A204.1 (cell line): ENCODE measurements around the gene SLC16A14.
"Not testable (repeated sequence)": the region's sequence is repeated elsewhere in the genome, so short reads cannot be mapped to it uniquely, and the experiment has no call there.

Experiments
- FAIRE-seq: peaks from 2 replicates; lab custom pipeline; 2012; peaks lifted over from hg19 to GRCh38; lab: Jason Lieb, UNC

SLC16A14 gene, protein sequence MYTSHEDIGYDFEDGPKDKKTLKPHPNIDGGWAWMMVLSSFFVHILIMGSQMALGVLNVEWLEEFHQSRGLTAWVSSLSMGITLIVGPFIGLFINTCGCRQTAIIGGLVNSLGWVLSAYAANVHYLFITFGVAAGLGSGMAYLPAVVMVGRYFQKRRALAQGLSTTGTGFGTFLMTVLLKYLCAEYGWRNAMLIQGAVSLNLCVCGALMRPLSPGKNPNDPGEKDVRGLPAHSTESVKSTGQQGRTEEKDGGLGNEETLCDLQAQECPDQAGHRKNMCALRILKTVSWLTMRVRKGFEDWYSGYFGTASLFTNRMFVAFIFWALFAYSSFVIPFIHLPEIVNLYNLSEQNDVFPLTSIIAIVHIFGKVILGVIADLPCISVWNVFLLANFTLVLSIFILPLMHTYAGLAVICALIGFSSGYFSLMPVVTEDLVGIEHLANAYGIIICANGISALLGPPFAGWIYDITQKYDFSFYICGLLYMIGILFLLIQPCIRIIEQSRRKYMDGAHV

DNA sequence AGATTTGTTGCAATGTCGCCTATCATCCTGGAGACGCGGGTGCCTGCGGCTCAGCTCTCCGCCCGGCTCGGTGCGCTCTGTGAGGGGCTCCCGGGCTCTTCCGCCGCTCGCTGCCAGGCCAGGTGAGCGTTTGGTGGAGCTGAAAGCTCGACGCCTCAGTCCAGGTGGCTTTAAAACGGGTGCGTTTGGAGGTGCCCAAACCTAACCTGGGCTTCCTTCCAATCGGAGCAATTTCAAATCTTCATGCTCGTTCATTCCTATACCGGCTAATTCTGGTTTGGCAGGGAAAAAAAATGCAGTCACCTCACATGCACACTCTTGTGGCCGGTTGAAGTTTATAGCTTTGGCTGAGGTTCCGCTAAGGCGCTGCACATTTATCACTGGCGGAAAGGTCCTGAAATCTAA is at the start of gene SLC16A14:
SLC16A14 (minus strand) TSS at position 274 of the 405 bp plus-strand sequence. CDS start 9,572 bp downstream, outside the sequence.
- peak; percentile 72 for FAIRE-seq

DNA sequence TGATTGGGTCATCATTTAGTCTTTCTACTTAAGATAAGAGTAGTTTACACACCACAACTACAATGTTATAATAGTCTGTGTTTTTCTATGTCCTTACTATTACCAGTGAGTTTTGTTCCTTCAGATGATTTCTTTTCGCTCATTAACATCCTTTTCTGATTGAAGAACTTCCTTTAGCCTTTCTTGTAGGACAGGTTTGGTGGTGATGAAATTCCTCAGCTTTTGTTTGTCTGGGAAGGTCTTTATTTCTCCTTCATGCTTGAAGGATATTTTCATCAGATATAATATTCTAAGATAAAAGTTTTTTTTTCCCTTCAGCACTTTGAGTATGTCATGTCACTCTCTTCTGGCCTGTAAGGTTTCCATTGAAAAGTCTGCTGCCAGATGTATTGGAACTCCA is 38.0 kb upstream of the SLC16A14 start:
- FAIRE-seq = no peak

DNA sequence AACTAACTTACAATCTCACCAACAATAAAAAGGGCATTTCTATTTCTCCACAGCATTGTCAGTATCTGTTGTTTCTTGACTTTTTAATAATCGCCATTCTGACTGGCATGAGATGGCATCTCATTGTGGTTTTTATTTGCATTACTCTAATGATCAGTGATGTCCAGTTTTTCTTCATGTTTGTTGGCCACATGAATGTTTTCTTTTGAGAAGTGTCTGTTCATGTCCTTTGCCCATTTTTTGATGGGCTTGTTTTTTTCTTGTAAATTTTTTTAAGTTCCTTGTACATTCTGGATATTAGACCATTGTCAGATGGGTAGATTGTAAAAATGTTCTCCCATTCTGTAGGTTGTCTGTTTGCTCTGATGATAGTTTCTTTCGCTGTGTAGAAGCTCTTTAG is 33.2 kb upstream of the SLC16A14 start:
- not testable (repeated sequence) for FAIRE-seq

DNA sequence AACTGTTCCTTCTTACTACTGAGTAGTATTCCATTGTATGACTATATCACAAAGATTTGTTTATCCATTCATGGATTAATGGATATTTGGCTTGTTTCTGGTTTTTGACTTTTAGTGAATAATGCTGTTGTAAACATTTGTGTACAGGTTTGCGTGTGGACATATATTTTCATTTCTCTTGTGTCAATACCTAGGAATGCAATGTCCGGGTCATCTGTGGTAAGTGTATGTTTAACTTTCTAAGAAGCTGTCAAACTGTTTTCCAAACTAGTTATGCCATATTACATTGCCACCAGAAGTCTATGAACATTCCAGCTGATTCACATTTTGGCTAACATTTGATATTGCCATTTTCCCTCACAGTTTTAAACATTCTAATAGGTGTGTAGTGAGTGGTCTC is 29.1 kb upstream of the SLC16A14 start:
- FAIRE-seq = no peak

DNA sequence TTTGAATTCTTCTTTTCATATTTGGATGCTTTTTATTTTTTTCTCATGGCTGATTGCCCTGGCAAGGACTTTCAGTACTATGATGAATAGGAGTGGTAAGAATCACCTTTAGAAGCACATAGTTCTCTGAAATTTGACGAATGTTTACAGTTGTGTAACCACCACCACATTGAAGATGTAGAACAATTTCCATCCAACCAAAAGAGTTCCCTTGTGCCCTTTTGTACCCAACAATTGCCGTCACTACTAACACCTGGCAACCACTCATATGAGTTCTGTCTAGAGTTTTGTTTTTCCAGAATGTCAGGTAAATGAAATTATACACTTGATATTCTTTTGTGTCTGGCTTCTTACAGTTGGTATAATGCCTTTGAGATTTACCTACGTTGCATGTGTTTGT is 28.7 kb upstream of the SLC16A14 start:
- no peak for FAIRE-seq

DNA sequence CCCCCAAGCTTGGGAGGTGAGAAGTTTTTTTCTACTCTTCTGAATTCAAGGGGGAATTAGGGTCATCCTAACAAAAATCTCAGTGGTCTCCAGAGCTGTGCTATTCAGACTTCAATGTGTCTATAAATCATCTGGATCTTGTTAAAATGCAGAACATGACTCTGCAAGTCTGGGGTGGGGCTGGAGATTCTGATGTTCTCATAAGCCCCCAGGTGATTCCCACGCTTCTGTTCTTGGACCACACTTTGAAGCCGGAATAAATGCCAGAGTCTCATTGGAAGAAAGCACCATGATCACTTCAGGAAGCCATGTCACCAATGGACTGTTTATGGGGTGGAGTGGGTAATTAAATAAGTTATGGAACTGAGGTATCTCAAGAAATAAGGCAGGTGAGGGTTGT is 22.2 kb upstream of the SLC16A14 start:
- no peak for FAIRE-seq

DNA sequence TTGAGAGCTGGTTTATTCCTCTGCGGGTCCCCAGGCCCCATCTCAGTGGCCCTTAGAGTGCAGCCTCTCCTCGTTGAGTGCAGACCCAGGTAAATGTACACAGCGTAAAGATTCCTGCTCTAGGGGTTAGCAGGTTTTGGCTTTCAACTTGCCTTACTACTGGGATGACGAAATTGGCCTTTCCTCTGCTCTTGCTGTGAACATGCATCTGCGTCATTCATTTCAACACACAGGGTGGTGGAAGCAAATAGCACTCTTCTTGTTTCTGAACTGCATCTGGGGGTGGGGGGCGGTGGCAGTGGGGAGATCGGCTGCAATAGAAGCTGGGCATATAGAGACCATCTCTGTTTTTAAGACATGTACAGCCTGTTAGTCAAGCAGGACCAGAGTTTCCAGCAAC is 16.5 kb upstream of the SLC16A14 start:
- FAIRE-seq = no peak

DNA sequence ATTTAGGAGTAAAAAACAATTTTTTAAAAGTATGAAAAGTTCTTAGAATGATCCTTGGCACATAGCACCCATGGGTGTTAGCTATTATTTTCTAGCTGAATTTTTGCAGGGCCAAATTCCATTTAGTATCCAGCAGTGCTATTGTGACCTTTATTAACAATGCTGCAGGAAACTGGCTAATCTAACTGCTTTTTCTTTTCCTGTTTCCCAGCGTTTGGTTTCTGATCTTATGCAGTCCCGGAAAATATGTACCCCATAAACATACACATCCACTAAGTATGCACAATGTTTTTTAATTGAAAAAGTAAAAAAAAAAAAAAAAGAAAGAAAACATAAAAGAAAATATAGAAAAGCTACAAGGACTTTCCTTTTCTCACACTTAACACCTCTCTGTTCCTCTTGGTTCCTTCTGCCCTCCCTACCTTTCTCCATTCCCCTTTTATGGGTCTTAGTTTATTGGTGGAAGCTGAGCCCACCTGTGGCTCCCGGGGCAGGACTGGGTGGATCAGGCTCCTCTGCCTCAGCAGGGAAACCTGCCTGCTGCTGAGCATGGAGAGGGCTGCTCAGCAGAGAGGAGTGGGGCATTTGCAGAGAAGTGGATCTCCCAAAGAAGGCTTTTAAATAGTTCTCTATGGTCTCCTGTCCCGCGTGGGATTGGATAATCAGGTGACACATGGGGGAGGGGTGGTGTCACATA is 9.3 kb upstream of the SLC16A14 start:
- no peak for FAIRE-seq

DNA sequence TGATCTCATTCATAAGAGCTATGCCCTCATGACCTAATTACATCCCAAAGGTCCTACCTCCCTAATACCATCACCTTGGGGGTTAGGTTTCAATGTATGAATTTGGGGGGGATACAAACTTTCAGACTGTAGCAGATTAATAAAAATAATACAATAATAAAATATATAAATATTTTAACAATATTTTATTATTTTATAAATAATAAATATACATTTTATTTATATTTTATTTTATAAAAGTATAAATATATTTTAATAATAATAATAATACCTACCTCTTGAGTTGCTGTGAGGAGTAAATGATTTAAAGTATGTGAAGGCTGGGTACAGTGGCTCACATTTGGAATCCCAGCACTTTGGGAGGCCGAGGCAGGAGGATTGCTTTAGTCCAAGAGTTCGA is 8.1 kb upstream of the SLC16A14 start:
- peak; percentile 89 for FAIRE-seq

DNA sequence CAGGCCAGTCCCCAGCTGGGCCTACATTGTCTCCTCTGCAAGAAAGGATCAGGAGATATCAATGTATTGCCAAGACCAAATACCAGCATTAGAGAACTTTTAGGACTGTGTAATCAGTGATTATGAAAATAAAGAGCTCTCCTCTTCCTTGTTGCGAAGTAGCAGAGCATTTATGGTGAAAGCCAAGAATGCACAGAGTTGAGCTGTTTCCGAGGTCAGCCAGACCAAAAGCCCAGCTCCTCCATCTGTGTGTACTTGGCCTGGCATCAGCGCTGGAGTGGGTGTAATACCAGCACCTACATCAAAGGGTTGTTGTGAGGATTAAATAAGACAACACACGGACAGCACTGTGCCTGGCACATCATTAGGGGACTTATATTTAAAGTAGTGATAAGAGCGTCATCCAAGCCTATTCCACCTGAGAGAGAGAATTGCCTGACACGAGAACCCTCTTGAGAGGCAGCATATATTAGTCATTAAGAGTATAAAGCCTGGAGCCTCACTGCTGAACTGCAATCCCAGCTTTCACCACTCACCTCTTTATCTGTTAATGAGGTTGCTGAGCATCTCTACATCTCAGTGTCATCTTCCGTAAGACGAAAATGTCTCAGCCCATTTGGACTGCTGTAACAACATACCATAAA is 7.4 kb upstream of the SLC16A14 start:
- no peak for FAIRE-seq

DNA sequence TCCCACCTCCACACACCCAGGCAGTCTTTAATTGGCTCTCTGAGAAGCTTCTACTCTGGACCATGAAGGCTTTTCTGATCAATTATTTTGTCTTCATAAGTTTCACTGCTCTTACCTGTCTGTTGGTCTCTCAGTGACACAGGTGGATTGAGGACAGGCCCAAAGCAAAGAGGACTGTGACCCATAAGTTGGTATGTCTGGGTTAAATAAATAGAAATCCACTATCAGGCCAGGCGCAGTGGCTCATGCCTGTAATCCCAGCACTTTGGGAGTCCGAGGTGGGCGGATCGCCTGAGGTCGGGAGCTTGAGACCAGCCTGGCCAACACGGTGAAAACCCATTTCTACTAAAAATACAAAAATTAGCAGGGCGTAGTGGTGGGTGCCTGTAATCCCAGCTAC is 2.7 kb upstream of the SLC16A14 start:
- FAIRE-seq = no peak

DNA sequence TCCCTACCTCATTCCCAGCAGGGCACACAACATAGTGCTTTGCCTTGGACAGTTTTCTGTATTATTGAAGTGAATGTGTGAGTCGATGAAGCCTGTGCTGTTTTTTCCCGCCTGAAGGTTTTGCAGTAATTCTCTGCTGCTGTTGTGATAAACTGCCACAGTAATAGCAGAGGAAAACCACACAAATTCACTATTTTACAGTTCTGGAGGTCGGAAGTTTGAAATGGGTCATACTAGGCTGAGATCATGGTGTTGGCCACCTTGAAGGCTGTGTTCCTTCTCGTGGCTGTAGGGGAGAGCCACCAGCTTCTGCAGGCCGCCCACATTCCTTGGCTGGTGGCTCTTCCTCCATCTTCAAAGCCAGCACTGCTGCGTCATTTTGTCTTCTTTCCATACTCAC is 678 bp upstream of the SLC16A14 start:
- no peak for FAIRE-seq

DNA sequence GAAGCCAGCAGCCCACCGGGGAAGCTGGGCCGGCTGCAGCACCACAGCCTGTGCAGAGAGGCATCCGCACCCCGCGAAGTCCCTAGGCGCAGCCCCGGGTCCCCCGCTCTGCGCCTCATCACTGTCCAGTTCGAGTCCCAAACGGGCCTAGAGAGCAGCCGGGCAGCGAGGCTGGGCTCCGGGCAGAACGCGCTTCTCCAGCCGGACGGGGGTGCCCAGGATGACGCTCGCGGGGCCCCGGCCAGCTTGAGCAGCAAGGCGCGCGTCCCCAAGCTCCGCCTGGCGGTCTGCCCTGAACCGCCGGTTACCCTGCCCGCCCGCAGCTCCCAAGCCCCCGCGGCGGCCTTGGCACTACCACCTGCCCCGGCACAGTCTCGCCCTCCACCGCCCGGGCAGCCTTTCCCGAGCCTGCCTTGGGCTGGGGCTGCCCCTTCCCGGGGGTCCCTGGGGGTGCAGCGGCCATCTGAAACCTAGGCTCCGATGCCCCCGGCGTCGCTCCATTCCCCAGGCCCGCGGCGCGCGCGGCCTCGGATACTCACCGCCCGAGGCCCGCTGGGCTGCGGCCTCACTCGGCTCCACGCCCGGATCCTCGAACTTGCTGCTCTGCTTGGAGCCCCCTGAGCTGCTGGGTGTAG is 591 bp downstream of the SLC16A14 start:
- FAIRE-seq = no peak

DNA sequence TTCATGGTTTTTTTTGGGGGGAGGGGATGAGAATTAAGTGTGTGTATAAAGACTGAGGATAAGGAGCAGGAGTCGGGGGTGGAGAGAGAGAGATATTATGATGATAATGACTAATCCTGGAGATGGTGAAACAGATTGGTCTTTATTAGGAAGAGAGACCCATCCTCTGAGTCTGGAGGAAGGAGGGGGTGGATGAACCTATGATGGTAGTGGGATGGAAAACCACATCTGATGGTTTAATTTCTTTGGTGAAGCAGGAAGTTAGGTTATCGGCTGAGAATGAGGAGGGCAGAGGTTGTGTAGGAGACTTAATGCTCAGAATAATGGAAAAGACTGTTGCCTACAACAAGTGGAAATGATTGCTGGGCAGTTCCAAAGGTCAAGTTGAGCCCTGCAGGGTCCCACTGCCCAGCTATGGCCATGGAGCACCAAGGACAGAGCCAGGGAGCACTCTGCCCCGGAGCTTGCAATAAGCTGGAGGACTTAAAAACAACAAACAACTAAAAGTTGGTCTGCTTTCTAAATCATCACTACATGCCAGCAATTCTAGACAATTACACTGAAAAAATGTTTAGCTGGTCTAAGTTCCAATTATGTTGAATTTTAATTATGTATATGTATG is 7.9 kb downstream of the SLC16A14 start:
- no peak for FAIRE-seq

DNA sequence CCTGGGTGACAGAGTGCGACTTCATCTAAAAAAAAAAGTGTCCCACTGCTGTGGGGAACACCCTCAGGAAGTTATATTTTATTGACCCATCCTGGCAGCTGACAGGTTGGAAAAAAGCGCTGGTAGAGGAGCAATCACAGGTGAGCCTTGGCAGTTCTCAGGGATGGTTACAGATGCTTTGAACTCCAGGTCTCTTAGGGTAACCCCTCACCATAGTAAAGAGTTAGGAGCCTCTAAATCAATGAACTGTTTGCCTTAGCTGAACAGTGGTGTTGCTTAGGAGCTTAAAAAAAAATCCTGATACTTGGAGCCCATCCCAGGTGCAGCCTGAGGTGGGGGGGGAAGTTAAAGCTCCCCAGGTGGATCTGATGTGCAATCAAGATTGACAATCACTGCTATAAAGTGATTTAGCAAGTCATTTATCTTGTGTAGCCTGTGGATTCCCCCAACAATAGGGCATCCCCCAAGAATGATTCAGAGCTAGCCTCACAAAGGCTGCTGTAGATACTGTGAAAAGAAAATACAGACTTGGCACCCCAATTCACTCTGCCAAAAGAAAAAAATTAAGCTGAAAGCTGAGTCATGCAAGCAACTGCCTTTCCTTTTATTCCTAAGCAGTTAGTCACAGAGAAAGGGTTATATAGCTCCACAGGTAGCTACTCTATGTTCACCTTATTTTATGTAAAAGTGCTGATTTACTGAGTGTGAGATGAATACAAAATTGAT is 14.8 kb downstream of the SLC16A14 start:
- FAIRE-seq = no peak

DNA sequence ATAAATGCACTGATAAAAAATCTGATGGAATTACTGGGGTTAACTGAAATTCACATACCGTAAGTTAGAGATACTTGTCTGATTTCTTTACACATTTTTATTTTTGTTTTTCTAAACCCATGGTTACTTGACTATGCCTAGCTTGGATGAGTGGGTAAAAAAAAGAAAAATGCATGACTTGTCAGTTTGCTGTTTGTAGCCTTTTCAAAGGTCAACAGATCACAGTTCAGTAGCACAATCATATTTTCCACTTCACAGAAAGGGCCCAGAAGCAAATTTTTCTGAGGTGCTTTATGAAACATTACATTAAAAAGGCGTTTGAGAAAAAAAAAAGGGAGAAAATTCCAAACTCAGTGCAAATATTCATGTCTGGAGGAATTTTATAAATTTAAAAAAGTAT is 16.4 kb downstream of the SLC16A14 start:
- FAIRE-seq = no peak

DNA sequence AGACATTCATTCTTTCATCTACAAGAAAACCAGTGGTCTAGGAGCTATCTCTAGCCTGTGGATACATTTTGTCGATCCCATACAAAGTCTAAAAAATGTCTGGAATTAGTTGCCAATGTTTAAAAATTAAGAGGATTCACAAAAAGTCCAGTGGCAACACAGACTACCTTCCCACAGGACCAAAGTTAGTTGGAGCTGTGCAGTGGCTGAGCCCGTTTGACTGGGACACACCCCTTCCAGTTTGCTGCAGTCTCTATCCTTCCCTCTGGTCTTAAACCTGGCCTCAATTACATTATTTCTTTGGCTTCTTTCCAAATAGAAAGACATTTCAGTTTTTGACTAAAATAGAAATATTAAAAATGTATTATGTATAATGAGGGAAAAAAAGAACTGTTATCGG is 18.6 kb downstream of the SLC16A14 start:
- FAIRE-seq = no peak

DNA sequence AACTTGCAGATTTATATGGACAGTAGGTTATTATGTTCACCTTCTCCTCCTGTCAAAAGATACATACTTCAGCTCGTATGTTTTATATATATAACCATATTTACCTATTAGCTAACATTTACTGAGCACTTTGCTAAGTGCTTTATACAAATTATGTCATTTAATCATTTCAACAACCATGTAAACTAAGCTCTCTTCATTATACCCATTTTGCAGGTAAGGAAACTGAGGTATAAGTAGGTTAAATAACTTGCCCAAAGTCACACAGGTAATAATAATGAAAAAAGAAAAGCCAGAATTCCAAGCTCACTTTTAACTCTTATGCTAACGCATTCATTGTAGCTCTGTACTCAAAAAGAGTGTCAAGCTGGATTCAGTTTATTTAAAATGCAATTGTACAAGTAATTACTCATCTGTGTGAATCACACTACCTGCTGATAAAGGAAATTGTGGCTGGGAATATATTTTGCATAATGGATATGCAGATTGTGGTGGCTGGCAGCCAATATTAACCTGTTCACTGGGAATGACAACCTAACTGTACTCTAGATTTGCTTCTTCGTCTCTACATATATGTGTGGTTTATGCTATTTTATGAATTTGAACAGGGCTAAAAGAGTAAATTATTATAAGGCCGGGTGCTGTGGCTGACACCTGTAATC is 20.6 kb downstream of the SLC16A14 start:
- no peak for FAIRE-seq

DNA sequence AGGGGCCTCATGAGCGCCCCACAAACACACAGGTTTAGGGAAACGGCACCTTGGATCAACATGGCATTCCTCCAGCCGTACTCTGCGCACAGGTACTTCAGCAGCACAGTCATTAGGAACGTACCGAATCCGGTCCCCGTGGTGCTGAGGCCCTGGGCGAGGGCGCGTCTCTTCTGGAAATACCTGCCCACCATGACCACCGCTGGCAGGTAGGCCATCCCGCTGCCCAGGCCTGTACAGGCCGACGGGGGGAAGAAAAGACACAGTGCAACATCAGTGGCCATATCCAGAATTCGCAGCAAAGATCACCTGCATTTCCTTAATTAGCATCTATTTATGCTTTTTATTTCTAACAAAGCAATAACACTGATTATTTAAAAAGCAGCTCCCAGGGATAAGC is 22.2 kb downstream of the SLC16A14 start:
- FAIRE-seq = no peak

DNA sequence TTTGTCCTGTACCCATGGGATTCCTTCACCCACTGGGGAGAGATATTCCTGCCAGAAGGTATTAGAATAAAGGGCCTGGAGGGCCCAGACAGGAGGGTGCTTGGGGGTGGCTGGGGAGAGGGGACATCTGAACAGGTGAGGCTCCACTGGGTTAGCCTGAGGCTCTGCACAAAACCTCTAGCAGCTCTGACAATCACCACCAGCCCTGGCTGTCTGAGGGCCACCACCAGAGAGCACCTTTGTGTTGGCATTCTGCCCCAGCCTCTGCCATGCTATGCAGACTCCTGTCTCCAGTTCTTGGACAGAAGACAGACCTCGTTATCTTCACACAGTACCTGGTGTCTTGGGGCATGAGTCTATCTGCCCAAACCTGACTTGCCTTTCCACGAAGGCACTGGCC is 25.3 kb downstream of the SLC16A14 start:
- no peak for FAIRE-seq

DNA sequence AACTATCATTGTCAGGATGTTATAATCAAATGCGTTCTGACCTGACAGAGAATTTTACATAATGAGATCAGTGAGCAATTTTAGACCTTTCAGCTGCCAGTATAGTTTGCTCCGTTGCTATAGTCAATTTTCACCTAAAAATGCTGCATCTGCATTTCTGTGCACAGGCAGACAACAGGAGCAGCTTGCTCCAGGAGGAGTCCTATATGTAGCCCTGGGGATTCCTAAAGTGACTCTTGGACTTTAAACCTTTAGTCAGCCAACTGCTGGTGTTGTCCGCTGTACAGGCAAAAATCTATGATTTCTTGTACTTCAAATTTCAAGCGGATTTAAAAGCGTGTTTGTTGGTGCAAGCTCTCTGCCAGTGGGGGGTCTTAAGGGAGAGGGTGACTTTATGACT is 25.7 kb downstream of the SLC16A14 start:
- FAIRE-seq = no peak
